Measurements from ENCODE around the gene WNT16. TPM values are rescaled to one million over a fixed set of nuclear protein-coding genes. Genes with fewer than 3 reads are reported as not detected.

WNT16 gene, protein sequence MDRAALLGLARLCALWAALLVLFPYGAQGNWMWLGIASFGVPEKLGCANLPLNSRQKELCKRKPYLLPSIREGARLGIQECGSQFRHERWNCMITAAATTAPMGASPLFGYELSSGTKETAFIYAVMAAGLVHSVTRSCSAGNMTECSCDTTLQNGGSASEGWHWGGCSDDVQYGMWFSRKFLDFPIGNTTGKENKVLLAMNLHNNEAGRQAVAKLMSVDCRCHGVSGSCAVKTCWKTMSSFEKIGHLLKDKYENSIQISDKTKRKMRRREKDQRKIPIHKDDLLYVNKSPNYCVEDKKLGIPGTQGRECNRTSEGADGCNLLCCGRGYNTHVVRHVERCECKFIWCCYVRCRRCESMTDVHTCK
- not detected in 2 replicates for total RNA-seq

GRCh38 chr7:121328508-121329190 lies at the start of gene WNT16:
WNT16 (plus strand) TSS chr7:121329000; CDS start chr7:121329293, 293 bp downstream.

Other genes starting within 250 kb of the WNT16 start
- 47.2 and 95.0 TPM in 2 replicates for gene FAM3C, start 67.3 kb downstream of the WNT16 start, total RNA-seq